Loucy (cell line): ENCODE results near the gene USP1.

Experiments
- H2AFZ ChIP-seq: fragments of 200-600 bp; sonication (generic); 2 replicates; pipeline ENCODE4 v1.6.0; 2016; ENCODE audit warnings: antibody characterized with exemption, mild to moderate bottlenecking, low read length, moderate library complexity
- H3F3A ChIP-seq: fragments of 200-600 bp; 2 replicates; pipeline ENCODE4 v1.6.0; 2016; ENCODE audit warnings: antibody characterized with exemption, low read depth, mild to moderate bottlenecking
- H3K27me3 ChIP-seq: fragments of 200-600 bp; sonication (generic); 2 replicates; pipeline ENCODE4 v1.6.1; 2014; ENCODE audit warnings: low read length, mild to moderate bottlenecking; ENCODE audit not compliant: insufficient read depth, poor library complexity, severe bottlenecking
- H3K36me3 ChIP-seq: fragments of 200-600 bp; sonication (generic); 2 replicates; pipeline ENCODE4 v1.6.1; 2016; ENCODE audit warnings: low read length; ENCODE audit not compliant: insufficient read depth
- H3K4me1 ChIP-seq: fragments of 200-600 bp; sonication (generic); 2 replicates; pipeline ENCODE4 v1.5.1; 2014; ENCODE audit warnings: low read length, mild to moderate bottlenecking; ENCODE audit not compliant: insufficient read depth, poor library complexity, severe bottlenecking
- H3K4me2 ChIP-seq: fragments of 200-600 bp; sonication (generic); 2 replicates; pipeline ENCODE4 v1.6.0; 2014; ENCODE audit warnings: antibody characterized with exemption, low read length, low read depth, mild to moderate bottlenecking; ENCODE audit not compliant: poor library complexity, severe bottlenecking
- H3K4me3 ChIP-seq: fragments of 200-600 bp; sonication (generic); 2 replicates; pipeline ENCODE4 v1.5.1; 2014; ENCODE audit warnings: low read length, mild to moderate bottlenecking, mixed read lengths; ENCODE audit not compliant: poor library complexity, severe bottlenecking
- H3K79me2 ChIP-seq: fragments of 200-600 bp; sonication (generic); 2 replicates; pipeline ENCODE4 v1.6.1; 2014; ENCODE audit warnings: low read length; ENCODE audit not compliant: insufficient read depth
- H3K9ac ChIP-seq: fragments of 200-600 bp; sonication (generic); 2 replicates; pipeline ENCODE4 v1.6.0; 2014; ENCODE audit warnings: mild to moderate bottlenecking, low read depth, low read length, moderate library complexity; ENCODE audit not compliant: poor library complexity, severe bottlenecking
- H3K9me2 ChIP-seq: fragments of 200-600 bp; sonication (generic); replicated peaks from 2 replicates; pipeline ENCODE4 v1.6.1; 2016; ENCODE audit warnings: low read depth, low read length, mixed read lengths
- H3K9me3 ChIP-seq: fragments of 200-600 bp; sonication (generic); 2 replicates; pipeline ENCODE4 v1.6.1; 2014; ENCODE audit warnings: mild to moderate bottlenecking, antibody characterized with exemption, low read length, low read depth; ENCODE audit not compliant: insufficient read depth
- H4K20me1 ChIP-seq: fragments of 200-600 bp; sonication (generic); 2 replicates; pipeline ENCODE4 v1.6.0; 2014; ENCODE audit warnings: antibody characterized with exemption, low read length, mild to moderate bottlenecking; ENCODE audit not compliant: insufficient read depth, poor library complexity, severe bottlenecking
- EZH2phosphoT487 ChIP-seq: fragments of 200-600 bp; IDR thresholded peaks from 2 replicates; pipeline ENCODE4 v1.6.1; 2018; ENCODE audit warnings: antibody characterized with exemption, mild to moderate bottlenecking, moderate library complexity, borderline replicate concordance
- TF ChIP-seq, protein P1 (sequence below): fragments of 200-600 bp; sonication (generic); conservative IDR thresholded peaks from 2 replicates; pipeline ENCODE4 v1.5.1; 2014; ENCODE audit warnings: mild to moderate bottlenecking, antibody characterized with exemption, low read length

The USP1 gene

DNA sequence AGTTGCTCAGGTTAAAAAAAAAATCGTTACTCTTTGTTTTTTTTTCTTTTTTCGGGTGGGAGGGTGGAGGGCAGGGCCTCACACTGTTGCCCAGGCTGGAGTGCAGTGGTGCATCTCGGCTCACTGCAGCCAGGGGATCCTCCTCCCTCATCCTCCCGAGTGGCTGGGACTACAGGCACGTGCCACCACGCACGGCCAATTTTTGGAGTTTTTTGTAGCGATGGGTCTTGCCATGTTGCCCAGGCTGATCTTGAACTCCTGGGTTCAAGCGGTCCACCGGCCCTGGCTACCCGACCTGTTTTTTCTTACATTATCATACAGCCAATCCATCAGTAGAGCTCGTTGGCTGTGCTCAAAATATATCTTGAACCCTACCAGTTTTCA, 2.2 kb upstream of the USP1 start:
- H4K20me1 ChIP-seq = peaks cover 27% of the 10 kb centered on the region
- H3K27me3 ChIP-seq = peaks cover 9% of the 10 kb centered on the region
- TF ChIP-seq, protein P1, sequence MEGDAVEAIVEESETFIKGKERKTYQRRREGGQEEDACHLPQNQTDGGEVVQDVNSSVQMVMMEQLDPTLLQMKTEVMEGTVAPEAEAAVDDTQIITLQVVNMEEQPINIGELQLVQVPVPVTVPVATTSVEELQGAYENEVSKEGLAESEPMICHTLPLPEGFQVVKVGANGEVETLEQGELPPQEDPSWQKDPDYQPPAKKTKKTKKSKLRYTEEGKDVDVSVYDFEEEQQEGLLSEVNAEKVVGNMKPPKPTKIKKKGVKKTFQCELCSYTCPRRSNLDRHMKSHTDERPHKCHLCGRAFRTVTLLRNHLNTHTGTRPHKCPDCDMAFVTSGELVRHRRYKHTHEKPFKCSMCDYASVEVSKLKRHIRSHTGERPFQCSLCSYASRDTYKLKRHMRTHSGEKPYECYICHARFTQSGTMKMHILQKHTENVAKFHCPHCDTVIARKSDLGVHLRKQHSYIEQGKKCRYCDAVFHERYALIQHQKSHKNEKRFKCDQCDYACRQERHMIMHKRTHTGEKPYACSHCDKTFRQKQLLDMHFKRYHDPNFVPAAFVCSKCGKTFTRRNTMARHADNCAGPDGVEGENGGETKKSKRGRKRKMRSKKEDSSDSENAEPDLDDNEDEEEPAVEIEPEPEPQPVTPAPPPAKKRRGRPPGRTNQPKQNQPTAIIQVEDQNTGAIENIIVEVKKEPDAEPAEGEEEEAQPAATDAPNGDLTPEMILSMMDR = no peak
- no peak for TF ChIP-seq EZH2phosphoT487
- peaks cover 24% of the 10 kb centered on the region for H3K4me1 ChIP-seq
- peaks cover 42% of the 10 kb centered on the region for H3K79me2 ChIP-seq
- no peaks in the 10 kb centered on the region for H3K9me2 ChIP-seq
- peak overlapping the region; percentile 89 for H3K4me3 ChIP-seq
- peak overlapping the region; percentile 95 for H3K4me2 ChIP-seq
- H2AFZ ChIP-seq = no peak overlapping the region
- H3K9me3 ChIP-seq = no peaks in the 10 kb centered on the region
- H3K36me3 ChIP-seq = no peaks in the 10 kb centered on the region
- peaks cover 3% of the 10 kb centered on the region; the same call in 1 of the 2 replicates for H3F3A ChIP-seq
- H3K9ac ChIP-seq = peak overlapping the region; percentile 98

DNA sequence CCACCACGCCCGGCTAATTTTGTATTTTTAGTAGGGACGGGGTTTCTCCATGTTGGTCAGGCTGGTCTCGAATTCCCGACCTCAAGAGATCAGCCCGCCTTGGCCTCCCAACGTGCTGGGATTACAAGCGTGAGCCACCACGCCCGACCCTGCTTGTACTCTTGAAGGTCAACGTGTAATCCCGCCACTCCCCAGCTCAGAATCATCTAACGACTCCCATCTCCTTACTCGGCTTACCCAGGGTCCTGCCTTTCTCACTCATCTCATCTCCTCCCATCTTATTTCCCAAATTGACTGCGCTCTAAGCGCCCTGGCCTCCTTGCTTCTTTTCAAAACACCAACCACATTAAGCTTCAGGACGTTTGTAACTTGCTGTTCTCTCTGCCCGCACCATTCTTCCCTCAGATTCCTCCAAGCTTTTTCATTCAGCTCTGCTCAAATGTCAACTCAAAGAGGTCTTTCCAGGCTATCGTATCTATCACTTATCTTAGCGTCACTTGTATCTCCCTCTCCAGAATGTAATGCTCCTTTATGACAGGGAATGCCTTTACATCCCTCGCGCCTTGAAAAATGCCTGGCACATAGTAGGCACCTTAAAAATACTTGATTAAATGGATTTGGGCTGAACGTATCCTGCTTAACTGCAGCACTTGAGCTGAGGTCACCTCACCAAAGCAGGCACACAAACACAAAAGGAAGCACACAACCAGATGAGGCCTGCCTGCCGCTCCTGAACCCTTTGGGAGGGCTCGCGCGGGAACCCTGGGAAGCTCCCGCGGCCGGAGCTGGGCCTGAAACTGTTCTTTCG, 1.4 kb upstream of the USP1 start:
- H3K4me2 ChIP-seq = peak overlapping the region; percentile 95
- peaks cover 3% of the 10 kb centered on the region; the same call in 1 of the 2 replicates for H3F3A ChIP-seq
- H3K79me2 ChIP-seq = peaks cover 51% of the 10 kb centered on the region
- peak overlapping the region; percentile 98 for H3K9ac ChIP-seq
- H3K4me1 ChIP-seq = peaks cover 26% of the 10 kb centered on the region
- H4K20me1 ChIP-seq = peaks cover 36% of the 10 kb centered on the region
- H3K9me3 ChIP-seq = no peaks in the 10 kb centered on the region
- peak overlapping the region; percentile 65 for H2AFZ ChIP-seq
- TF ChIP-seq EZH2phosphoT487 = no peak
- TF ChIP-seq, protein P1 = no peak
- H3K9me2 ChIP-seq = no peaks in the 10 kb centered on the region
- 0 out of 2 replicates have a peak, but pooled peaks cover under 1% of the 10 kb centered on the region for H3K36me3 ChIP-seq
- H3K4me3 ChIP-seq = peak overlapping the region; percentile 89
- peaks cover 9% of the 10 kb centered on the region for H3K27me3 ChIP-seq

DNA sequence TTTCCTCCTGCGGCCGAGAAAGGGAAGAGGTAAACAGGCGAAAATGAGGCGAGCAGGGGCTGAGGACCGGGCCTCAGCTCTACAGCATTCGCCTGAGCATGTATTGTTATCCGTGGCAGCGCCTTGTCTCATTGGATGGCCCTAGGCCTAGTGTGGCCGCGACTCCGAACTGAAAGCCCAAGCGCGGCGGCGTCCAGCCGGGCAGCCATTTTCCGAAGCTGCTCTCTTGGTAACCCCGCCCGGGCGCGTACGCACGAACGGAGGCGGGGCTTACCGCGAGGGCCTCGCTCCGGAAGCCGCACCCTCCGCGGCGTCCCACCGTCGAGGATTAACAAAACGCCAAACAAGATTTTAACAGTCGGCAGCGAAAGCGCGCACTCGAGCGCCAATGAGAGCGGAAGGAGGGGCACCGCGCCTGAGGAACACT, 797 bp upstream of the USP1 start:
- Histone ChIP-seq H3K4me1 (peaks cover 33% of the 10 kb centered on the region), H3K79me2 (peaks cover 57% of the 10 kb centered on the region), H3K9ac (peak overlapping the region; percentile 98), H3K9me3 (no peaks in the 10 kb centered on the region), H4K20me1 (peaks cover 42% of the 10 kb centered on the region), H3K9me2 (no peaks in the 10 kb centered on the region), H3K4me2 (peak overlapping the region; percentile 95), H3K27me3 (peaks cover 9% of the 10 kb centered on the region), H2AFZ (peak overlapping the region; percentile 65), H3K36me3 (peaks cover 6% of the 10 kb centered on the region; the same call in 1 of the 2 replicates), H3F3A (peaks cover 3% of the 10 kb centered on the region; the same call in 1 of the 2 replicates), H3K4me3 (peak overlapping the region; percentile 89)
- TF ChIP-seq, protein P1 = no peak
- no peak for TF ChIP-seq EZH2phosphoT487
